CD4-positive, alpha-beta T cell treated with Interleukin-21 for 1 hour (primary cell): Measurements from ENCODE around the gene PDE6H.

ENCODE experiments used
- DNase-seq: peaks from one replicate; pipeline ENCODE4 v3.0.0-alpha.2; 2020

PDE6H gene

DNA sequence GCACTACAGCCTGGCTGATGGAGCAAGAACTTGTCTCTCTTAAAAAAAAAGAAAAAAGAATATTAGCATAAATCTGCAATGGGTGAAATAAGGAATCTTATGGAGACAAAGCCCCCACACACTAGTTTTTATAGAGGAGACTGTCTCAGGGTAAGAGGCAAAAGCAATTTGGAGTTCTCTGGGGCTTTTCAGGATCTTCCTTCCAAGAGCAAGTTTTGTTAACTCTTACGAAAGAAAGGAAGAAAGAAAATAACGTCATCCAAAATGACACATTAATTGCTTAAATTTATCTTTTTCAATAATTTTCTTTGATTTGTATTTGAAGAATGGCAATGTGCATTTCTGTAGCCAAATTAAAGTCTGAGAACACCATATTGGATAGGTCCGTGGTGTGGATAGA, 3.8 kb downstream of the PDE6H start:
- no peak for DNase-seq

DNA sequence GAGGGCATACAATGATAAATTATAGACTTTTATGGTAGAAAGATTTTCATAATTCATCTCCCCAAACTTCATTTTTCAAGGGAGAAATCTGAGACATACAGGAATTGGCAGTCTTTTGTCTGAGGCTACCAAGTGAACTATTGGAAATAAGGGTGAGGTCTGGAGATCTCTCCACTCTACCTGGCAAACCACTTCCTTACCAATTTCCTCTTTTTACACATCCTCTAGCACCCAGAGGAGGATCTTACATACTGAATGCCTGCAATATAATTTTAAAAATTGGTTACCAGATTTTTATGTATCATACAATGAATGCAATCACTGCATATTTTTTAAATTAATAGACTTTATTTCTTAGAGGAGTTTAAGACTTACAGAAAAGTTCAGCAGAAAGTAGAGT, 6.6 kb downstream of the PDE6H start:
- DNase-seq, result no peak

DNA sequence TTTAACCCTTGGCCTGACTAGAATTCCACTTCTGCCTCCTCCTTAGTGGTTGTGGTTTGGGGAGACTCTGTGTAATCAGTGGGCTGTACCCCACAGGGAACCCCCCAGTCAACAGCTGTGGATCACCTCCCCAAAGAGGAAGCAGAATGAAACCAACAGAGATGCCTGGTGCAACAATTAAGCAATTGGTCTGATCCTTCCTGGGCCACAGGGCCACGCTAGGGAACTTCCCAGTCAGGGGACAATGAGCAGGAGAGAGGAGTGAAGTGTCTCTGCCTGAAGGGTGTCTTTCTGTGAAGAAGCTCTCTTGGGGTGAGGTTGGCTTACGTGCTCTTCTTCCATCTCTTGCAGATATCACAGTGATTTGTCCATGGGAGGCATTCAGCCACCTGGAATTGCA, 8.2 kb downstream of the PDE6H start:
- DNase-seq, result no peak

DNA sequence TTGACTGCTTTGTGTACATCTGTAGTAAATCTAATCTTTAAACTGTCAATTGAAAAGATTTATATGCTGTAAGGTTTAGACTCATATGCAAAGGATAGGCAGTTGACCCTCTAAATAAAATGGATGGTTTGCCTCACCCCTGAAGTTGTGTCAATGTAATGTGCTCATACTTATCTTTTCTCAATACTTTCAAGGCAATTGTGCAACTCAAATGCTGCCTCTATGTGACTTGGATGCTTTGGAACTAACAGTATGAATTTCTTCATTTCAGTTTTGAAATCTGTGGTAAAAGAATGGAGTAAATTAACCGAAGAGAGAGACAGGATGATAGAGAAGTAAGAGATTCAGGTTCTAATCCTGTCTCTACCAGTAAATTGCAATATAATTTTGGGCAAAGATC, 9.7 kb downstream of the PDE6H start:
- DNase-seq, result no peak

DNA sequence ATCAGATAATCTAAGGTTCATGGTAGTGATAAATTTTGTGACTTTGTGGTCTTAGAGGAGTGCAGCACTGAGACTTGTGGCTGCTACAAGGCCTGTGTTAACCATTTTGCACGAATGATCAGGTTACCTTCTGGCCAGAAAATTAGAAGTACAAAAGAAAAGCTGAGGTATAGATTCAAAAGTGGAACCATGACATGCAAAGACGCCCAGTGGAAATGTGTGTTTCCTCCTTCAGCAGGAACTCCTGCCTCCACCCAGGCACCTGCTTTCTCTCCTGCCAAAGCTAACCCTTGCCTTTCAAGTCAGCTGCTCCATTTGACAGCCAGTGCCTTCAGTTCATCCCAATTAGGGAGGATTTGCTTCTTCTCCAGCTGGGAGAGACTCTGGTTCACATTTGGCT, 10.1 kb downstream of the PDE6H start:
- DNase-seq, result no peak

DNA sequence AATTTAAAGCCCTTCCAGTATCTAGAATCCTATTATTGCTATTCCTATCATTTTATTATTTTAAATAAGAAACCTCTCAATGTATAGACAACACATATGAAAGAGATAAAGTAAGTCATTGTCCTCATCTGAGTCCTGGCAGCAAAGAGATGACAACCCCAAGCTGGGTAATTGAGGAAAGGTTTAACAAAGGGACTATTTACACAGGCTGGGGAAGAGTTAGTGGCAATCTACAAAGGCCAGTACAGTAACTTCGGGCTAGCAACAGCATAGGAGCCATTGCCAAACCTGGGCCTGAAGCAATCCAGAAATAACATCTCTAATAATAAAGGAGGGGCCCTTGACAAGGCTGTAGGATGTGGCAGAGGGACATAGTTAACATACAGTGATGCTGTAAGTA, 11.2 kb downstream of the PDE6H start:
- no peak for DNase-seq

DNA sequence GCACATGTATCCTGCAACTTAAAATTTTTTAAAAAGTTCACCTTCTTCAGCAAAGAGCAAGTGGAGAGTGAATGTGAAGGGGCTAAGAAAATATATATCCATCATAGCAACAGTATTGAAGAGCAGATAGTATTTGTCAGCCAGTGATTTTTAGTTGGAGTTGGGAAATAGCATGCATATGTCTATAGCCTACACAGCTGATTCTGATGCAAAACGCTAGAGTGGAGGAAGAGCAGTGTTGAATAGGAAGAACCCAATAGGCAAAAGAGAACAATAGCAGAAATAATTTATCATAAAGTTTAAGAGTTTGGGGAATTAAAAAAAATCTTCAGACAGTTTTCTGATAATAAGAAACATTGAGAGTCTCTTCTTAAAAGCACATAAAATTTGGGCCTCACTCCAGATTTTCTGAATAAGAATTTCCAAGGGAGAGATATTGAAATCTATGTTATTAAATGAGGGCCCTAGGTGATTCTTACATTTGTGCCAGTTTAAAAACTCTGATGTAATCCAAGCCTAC, 12.0 kb downstream of the PDE6H start:
- DNase-seq, result no peak

DNA sequence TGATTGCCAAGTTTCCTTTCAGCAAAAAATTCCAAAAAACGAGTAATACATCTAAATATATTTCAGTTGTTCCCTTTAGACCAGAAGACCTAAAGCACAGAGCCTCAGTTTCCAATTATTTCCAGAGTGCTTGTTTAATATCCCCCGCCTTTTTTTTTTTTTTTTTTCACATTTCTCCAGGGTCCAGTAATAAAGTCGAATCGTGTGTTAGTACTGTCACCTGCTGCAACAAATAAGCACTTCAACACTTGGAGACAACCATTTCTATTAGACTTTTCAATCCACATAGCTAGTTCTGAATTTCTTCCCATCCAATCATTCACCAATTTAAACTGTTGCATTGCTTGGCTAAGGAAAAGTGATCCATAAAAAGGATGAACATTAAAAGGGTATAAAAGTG, 13.6 kb downstream of the PDE6H start:
- no peak for DNase-seq

DNA sequence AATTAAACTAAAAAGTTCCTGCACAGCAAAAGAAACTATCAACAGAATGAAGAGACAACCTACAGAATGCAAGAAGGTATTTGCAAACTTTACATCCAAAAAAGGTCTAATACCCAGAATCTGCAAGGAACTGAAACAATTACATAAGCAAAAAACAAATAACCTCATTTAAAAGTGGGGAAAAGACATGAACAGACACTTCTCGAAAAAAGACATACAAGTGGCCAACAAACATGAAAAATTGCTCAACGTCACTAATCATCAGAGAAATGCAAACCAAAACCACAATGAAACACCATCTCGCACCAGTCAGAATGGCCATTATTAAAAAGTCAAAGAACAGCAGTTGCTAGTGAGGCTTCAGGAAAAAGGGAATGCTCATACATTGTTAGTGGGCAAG, 15.2 kb downstream of the PDE6H start:
- no peak for DNase-seq

DNA sequence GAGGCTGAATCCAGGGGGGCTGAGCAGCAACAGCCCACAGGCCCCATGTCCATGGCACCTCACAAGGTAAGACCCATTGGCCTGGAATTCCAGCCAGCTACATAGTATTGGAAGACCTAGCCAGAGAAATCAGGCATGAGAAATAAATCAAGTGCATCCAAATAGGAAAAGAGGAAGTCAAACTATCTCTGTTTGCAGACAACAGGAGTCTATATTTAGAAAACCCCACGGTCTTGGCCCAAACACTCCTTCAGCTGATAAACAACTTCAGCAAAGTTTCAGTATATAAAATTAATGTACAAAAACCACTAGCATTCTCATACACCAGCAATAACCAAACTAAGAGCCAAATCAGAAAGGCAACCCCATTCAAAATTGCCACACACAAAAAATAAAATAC, 16.9 kb downstream of the PDE6H start:
- no peak for DNase-seq

DNA sequence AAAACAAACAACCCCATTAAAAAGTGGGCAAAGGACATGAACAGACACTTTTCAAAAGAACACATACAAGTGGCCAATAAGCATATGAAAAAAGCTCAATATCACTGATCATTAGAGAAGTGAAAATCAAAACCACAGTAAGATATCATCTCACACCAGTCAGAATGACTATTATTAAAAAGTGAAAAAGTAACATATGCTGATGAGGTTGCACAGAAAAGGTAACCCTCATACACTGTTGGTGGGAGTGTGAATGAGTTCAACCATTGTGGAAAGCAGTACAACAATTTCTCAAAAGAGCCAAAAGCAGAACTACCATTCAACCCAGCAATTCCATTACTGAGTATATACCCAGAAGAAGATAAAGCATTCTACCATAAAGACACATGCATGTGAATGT, 18.2 kb downstream of the PDE6H start:
- DNase-seq, result no peak

DNA sequence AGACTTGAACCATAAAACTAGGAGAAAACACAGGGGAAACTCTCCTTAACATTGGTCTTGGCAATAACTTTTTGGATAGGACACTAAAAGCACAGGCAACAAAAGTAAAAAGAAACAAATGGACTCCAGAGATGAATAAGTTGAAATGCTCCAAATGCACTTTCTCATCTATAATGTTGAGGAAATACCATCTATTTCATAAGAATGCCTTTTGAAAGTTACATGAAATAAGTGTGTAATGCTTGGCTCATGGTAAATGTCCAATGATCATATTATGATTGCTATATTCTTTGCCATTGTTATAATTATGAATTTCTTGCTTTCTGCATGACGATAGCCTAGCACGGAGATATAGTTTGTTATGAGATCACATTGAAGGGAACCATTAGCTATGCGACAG, 19.8 kb downstream of the PDE6H start:
- no peak for DNase-seq

DNA sequence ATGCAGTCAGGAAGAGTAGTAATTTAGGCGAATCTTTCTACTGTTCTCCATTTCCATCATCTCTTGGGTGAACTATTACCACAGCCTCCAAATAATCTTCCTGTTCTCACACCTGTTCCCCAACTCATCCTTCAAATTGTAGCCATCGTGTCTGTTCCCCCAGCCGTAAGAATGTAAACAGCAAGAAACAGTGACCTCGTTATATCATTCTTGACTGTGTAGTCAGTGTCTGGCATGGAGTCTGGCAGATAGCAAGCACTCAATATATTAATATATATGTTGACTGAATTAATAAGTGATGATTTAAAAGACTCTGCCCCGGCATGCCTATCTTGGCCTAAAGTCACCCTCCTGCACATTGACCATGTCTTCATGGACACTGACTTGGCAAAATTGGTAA, 20.3 kb downstream of the PDE6H start:
- no peak for DNase-seq

DNA sequence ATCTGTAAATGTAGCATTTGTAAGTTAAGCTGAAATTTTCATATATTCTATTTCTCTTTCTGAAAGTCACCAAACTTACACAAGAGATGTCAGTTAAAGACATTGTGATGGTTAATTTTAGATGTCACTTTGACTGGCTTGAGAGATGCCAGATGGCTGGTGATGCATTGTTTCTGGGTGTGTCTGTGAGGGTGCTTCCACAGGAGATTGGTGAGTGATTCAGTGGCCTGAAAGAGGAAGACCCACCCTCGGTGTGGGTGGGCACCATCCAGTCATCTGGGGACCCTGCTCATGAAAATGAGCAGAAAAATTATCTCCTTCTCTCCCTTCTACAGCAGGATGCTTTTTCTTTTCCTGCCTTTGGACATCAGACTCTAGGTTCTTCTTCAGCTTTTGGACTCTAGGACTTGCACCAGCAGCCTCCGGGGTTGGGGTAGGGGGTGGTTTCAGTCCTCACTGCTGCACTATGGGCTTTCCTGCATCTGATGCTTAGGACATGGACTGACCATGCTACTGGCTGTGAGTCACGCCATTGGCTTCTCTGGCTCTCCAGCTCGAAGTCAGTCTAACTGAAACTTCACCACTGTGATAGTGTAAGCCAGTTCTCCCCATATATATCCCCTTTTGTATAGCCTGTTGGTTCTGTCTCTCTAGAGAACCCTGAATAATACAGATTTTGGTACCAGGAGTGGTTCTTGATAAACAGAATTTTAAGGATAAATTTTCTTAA, 20.9 kb downstream of the PDE6H start:
- DNase-seq, result no peak

DNA sequence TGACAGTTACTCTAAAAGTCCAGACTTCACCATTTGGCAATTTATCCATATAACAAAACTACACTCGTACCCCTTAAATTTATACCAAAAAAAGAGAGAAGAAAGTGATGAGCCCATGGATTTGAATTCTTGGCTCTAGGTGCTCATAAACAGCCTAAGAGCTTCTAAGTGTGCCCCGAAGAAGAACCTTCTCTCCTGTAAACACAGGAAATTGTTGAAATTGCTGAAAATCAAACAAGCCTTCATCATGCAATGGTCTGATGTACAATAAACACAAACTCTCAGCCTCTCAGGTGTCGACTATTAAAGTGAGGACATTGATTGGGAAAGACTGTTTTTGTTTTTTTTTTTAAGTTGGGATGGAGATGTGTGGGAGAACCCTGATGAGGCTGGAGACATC, 21.8 kb downstream of the PDE6H start:
- no peak for DNase-seq

DNA sequence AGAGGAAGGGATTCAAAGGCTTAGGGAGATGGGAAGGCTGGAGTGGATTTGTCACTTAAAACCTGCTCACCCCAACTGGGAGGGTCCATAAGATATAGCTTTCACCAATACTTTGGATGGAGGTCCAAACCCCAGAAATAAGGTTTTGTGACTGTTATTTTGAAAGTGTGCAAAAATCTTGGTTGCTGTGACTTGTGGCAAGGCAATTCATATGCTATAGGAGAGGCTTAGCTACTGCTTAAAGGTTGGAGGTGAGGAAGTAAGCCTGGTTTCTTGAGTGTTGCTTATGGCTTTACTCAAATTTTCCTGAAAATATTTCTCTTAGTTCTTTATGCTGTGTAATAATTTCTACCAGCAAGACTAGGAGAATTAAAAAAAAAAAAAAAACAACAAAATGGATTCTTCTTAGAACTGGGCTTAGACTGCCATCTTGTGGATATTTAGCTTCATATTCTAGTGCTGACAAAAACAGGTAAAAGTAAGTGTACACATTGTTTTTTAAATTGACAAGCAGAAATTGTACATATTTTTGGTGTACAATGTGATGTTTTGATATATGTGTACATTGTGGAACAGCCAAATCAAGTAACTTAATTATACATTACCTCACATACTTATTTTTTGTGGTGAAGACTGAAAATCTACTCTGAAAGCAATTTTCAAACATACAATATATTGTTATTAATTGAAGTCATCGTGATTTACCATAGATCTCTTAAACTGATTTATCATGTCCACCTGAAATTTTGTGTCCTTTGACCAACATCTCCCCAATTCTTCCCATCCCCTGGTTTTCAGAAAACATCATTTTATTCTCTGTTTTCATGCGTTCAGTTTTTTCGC, 23.0 kb downstream of the PDE6H start:
- peak; percentile 71 for DNase-seq

DNA sequence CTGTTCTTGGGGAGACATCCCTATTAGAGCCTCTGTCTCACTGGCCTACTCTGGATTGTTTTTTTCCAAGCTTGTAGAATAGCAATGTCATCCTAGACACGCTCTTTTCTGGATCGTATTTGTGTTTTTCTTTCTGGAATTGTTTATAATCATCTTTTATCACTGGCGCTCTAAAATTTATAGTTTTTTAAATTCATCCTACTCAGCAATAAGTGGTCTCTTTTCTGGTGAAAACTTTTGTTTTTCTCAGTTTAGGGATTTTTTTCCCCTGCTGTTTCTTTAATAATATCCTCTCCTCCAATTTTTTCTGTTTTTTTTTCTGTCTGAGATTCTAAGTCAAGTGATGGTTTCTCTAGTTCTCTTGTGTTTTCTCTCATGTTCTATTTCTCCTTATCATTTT, 25.2 kb downstream of the PDE6H start:
- DNase-seq, result no peak

DNA sequence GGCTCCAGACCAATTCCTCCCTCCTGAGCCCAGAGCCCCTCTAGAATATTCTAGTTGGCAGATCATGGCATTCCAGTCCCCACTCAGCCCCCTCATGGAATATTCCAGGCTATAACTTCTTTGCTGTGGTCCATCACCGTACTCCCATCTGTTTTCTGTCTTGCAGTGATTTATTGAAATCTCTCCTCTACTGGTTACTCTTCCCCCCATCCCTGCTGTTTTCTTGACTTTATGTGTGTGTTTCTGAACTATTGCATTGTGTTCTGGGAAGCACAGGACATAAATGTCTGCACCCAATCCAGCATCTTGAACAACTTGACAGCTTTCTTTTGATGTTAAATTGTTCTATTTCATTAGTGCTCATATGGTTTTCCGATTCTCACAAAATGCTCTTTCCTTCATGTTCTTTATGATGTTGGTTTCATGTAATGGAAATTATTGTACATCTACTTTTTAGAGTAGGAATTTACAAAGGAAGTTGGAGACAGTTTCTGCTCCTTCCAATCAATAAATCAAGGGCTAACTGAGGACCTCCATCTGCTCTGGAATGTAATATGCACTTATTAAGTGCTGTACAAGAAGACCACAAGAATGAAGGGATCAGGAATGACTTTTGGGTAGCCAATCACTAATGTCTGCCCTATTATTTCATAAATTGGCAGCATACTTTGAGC, 26.3 kb downstream of the PDE6H start:
- no peak for DNase-seq

DNA sequence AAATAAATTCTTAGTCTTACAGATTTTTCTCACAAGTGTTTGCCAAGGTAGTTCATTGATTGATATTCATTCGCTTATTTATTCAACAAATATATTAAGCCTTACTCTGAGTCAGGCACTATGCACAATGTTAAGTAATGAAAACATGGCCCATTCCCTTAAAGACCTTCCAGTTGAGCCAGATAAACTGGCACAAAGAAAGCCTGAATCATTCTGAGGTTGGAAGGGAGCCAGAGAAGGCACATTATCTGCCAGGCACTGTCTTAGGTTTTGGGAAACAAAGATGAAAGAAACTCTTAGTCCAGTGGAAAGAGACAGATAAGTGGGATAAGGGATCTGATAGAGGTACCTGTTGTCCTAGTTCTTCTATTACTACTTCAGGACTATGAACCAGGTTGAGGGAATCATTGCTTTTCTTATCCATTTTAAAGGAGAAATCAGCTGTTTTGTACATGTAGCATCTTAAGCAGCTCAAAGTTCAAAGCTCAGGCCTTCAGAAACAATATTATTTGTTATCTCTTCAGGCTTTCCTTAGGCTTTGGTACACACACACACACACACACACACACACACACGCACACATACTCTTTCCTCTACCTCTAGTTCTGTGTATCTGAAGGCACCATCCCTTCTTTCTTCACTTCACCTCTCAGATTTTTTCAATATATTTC, 27.0 kb downstream of the PDE6H start:
- no peak for DNase-seq

DNA sequence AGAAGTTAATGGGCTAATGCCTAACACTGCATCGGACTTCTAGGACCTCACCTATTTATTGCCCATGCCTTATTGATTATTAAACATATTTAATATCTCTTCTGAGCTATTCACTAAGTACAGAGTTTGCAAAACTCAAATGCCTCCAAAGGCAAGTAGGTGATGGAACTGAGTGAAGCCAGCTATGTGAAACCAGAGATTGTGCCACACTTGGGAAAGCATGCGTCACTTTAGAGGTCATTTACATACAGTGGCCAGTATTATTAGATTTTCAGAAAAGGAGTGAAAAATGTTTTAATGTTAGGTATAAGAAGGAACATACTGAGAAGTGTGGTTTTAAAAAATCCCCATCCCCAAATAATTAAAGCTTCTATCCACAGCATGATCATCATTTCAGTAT, 27.7 kb downstream of the PDE6H start:
- DNase-seq, result no peak

DNA sequence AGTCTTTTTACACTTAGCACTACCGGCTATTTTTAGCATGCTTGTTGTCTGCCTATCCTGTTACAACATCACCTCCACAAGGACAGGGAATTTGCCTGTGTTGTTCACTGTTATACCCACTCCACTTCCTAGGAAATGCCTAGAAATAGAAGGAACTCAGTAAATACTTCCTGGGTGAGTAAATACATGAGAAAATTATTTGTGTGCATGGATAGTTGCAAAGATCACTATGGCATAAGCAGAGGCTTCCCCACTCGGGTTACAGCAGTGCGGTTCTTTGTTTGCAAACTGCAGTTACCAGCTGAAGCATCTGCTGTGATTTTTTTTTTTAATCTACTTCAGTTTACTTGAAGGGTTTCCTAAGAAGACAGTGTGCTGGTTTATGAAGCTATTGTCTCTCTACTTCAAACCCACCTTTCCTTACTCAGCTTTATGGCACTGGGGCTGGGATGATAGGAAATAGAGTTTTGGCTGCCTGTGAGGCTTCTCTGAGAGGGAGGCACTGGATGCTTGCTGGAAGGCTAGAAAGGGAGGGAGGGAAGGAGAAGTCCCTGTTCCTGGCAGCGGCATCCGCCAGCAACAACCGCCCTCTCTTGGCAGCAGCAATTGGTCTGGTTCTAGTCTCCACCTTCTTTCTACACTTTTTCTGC, 29.0 kb downstream of the PDE6H start:
- DNase-seq, result no peak

DNA sequence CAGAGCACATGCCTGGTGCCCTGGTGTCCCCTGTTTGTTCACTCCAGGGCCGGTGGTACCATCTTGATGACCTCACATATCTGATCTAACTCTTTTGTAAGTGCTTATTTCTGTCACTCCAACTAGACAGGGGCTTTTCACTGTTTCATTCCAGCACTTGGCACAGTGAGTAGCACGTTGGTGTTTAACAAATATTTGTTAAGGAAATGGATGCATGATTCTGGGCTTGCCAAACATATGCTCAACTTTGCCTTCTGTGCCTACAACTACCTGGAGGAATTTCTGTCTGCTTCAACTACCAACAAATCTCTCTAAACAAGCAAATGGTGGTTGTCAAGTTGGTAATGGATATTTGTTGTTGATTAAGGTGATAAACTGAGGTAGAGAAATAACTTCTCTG, 31.6 kb downstream of the PDE6H start:
- DNase-seq, result no peak

DNA sequence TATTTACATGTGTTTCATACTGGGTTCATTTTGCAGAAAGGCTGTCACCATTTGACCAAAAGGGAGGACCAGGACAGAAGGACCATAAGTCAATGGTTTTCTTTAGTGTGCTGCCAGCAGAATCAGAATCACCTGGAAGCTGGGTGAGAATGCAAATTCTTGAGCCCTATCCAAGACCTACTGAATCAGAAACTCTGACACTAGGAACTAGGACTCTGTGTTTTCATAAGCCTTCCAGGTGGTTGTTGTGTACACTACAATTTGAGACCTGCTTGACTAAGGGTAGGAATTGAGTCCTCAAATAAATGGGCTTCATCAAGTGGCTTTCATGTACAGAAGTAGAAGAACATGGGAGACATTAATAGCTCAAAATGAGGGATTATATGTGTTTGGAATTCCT, 32.2 kb downstream of the PDE6H start:
- DNase-seq, result no peak
